ENCODE data around the gene OR13C3. TPM values are rescaled to one million over a fixed set of nuclear protein-coding genes. Genes with fewer than 3 reads are reported as not detected.

OR13C3 gene
- total RNA-seq, 1 experiment from 2014 or later: not detected

DNA sequence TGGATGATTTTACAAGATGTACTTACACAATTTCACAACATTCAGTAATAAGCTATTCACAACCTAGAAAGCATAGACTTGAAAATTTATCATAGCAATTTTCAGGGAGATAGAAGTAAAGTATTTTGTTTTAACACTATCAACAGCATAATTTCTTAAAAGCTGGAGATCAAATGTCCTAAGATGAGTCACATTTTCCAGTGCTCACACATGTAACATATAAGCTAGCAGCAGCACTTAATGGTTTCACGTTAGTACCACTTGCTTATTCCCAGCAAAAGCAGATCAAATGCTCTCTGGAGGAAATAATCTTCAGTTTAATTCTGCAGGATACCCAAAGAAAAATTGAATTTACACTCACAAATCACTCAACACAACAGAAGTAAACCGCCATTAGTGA is 38.8 kb upstream of the OR13C3 start:
- CTCF ChIA-PET: no interaction called here
- no peaks in the 10 kb centered on the region for H3K36me3 ChIP-seq (ENCODE audit: insufficient read depth, low read length, poor library complexity, severe bottlenecking)
- POLR2A ChIA-PET (ENCODE audit: low non-redundant PET): no interaction called here
- H3K9me3 ChIP-seq (ENCODE audit: low read depth, low read length, poor library complexity, severe bottlenecking): no peaks in the 10 kb centered on the region
- DNase-seq (ENCODE audit: low spot score): no peak
- no peak overlapping the region for H3K27ac ChIP-seq (ENCODE audit: low read depth, low read length, poor library complexity, severe bottlenecking)
- intact Hi-C loops (cut with micrococcal nuclease; ENCODE audit: unreplicated experiment): no loop called here
- no peak overlapping the region for H3K4me3 ChIP-seq (ENCODE audit: low read depth, low read length, poor library complexity, severe bottlenecking)
- no peaks in the 10 kb centered on the region for H3K27me3 ChIP-seq (replicated peaks; ENCODE audit: insufficient read depth, low read depth, low read length, poor library complexity)
- TF ChIP-seq CTCF (conservative IDR thresholded peaks at IDR 0.05; ENCODE audit: low read depth, low read length) (no peak), EZH2 (IDR thresholded peaks at IDR 0.05; ENCODE audit: borderline replicate concordance, low read depth, low read length, poor library complexity, severe bottlenecking) (no peak)
- H3K4me1 ChIP-seq (ENCODE audit: insufficient read depth, low read length, poor library complexity, severe bottlenecking): no peaks in the 10 kb centered on the region
- BruUV-seq (replicated peaks): no TSS peak

GRCh38 chr9:104572612-104573011 is 36.0 kb upstream of the OR13C3 start:
- no peaks in the 10 kb centered on the region for H3K36me3 ChIP-seq (ENCODE audit: insufficient read depth, low read length, poor library complexity, severe bottlenecking)
- no peak overlapping the region for H3K4me3 ChIP-seq (ENCODE audit: low read depth, low read length, poor library complexity, severe bottlenecking)
- H3K27me3 ChIP-seq (replicated peaks; ENCODE audit: insufficient read depth, low read depth, low read length, poor library complexity): no peaks in the 10 kb centered on the region
- intact Hi-C loops (cut with micrococcal nuclease; ENCODE audit: unreplicated experiment): no loop called here
- no TSS peak for BruUV-seq (replicated peaks)
- ChIA-PET POLR2A (ENCODE audit: low non-redundant PET) (no interaction called here), CTCF (no interaction called here)
- no peaks in the 10 kb centered on the region for H3K9me3 ChIP-seq (ENCODE audit: low read depth, low read length, poor library complexity, severe bottlenecking)
- no peaks in the 10 kb centered on the region for H3K4me1 ChIP-seq (ENCODE audit: insufficient read depth, low read length, poor library complexity, severe bottlenecking)
- no peak for DNase-seq (ENCODE audit: low spot score)
- TF ChIP-seq EZH2 (IDR thresholded peaks at IDR 0.05; ENCODE audit: borderline replicate concordance, low read depth, low read length, poor library complexity, severe bottlenecking) (no peak), CTCF (conservative IDR thresholded peaks at IDR 0.05; ENCODE audit: low read depth, low read length) (no peak)
- no peak overlapping the region for H3K27ac ChIP-seq (ENCODE audit: low read depth, low read length, poor library complexity, severe bottlenecking)

GRCh38 chr9:104568868-104569267 is 32.2 kb upstream of the OR13C3 start, which contains the start of gene OR13C8:
Gene OR13C8 (plus strand): TSS chr9:104569168. CDS start chr9:104569168, 0 bp downstream.
- intact Hi-C loops (cut with micrococcal nuclease; ENCODE audit: unreplicated experiment): no loop called here
- no peak for DNase-seq (ENCODE audit: low spot score)

More at GRCh38 chr9:104568868-104569267, 32.2 kb upstream of the OR13C3 start, which contains the start of gene OR13C8:
- Histone ChIP-seq H3K27ac (ENCODE audit: low read depth, low read length, poor library complexity, severe bottlenecking) (no peak within 1 kb of the TSS), H3K27me3 (replicated peaks; ENCODE audit: insufficient read depth, low read depth, low read length, poor library complexity) (no peaks in the 10 kb centered on the region), H3K4me1 (ENCODE audit: insufficient read depth, low read length, poor library complexity, severe bottlenecking) (no peaks in the 10 kb centered on the region), H3K9me3 (ENCODE audit: low read depth, low read length, poor library complexity, severe bottlenecking) (no peaks in the 10 kb centered on the region), H3K36me3 (ENCODE audit: insufficient read depth, low read length, poor library complexity, severe bottlenecking) (no peaks in the 10 kb centered on the region), H3K4me3 (ENCODE audit: low read depth, low read length, poor library complexity, severe bottlenecking) (no peak within 1 kb of the TSS)
- CTCF ChIA-PET: no interaction called here
- TF ChIP-seq CTCF (conservative IDR thresholded peaks at IDR 0.05; ENCODE audit: low read depth, low read length) (no peak), EZH2 (IDR thresholded peaks at IDR 0.05; ENCODE audit: borderline replicate concordance, low read depth, low read length, poor library complexity, severe bottlenecking) (no peak)
- BruUV-seq (replicated peaks): no TSS peak
- POLR2A ChIA-PET (ENCODE audit: low non-redundant PET): no interaction called here
